ENCODE data around the gene AMBRA1.

AMBRA1 gene

GRCh38 chr11:46499821-46500220, 94.0 kb downstream of the AMBRA1 start:
- DNase-seq: no peak

- DNase-seq: no peak
Measured at GRCh38 chr11:46498968-46499367, 94.9 kb downstream of the AMBRA1 start.

DNA sequence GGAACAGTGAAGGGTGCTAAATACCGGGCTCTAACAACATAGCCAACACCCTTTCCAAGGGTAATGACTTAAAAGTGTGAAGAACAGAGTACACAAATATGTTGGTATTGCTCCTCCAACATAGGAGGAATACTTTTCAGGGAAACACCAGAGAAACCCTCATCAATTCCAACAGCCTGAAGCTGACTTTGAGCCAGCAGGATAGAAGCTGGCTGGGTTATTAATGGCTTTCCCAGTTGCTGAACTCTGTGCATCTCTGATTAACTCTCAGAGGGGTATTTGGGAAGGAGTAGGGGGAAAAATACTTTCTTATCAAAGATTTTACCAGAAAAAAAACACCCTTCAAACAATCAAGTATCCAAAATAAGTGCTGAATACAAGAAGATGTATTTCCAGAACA, 95.6 kb downstream of the AMBRA1 start:
- DNase-seq: no peak

- no peak for DNase-seq
Measured at GRCh38 chr11:46497498-46497897, 96.3 kb downstream of the AMBRA1 start.

- DNase-seq: no peak
Measured at GRCh38 chr11:46493791-46494190, 100.0 kb downstream of the AMBRA1 start.

GRCh38 chr11:46492532-46492931, 101.3 kb downstream of the AMBRA1 start:
- DNase-seq: no peak

DNA sequence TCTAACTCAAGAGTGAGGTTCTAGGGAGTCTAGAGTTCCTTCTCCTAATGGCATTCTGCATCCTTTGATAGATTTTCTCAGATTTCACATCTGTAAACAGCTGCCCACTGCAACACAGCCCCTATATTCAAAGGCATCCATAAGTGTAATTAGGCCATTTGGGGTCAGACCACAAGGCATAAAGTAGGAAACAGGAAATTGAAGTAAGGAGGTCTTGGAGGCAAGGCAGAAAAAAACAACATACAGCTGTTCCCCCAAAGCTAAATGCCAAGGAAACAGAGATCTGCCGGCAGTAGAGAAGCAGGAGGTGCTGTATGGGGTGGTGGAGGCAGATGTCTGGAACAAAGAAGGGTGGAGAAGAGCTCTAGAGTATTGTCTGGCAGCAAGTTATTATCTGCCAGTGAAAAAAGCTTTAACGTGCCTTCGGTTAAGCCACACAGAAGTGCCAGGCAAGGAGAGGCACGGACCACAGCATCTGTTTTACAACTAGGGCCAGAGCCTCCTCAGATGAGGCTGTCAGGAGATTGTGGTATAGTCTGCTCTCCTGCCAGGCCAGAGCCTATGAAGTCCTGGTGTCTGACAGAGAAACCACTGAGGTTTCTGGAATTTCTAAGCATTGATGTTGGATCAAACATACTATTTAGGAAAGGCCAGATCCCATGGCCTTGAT, 102.0 kb downstream of the AMBRA1 start:
- DNase-seq: no peak

GRCh38 chr11:46490666-46491065, 103.2 kb downstream of the AMBRA1 start:
- DNase-seq: no peak

GRCh38 chr11:46489656-46490560, 103.9 kb downstream of the AMBRA1 start:
- DNase-seq: no peak

DNA sequence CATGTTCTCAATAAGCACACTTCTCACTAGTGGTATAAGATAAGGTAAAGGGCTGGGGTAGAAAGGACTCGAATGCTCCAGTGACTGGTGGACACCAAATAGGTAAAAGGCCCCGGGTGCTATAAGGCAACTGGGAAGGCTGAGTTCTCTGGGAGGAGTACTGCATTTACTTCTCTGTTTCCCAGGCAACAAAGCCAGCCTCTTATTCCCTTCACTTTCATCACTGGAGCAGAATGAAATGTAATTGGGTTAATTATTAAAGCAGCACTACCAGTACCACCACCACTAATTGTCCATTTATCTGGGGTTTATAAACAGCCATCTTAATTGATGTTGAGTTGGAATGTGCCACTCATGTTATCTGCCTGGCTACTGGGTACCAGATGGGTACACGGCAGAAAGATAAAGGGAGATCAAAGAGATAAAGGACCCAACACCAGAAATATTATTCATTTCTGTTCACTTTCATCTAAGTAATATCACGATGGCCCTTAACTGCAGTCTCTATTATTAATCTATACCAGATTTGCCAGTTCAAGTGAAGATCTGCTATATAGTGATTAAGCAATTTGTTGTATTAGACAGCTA, 107.9 kb downstream of the AMBRA1 start:
- DNase-seq: no peak

- no peak for DNase-seq
Measured at GRCh38 chr11:46484101-46484500, 109.7 kb downstream of the AMBRA1 start.

GRCh38 chr11:46480909-46481308, 112.9 kb downstream of the AMBRA1 start:
- no peak for DNase-seq

DNA sequence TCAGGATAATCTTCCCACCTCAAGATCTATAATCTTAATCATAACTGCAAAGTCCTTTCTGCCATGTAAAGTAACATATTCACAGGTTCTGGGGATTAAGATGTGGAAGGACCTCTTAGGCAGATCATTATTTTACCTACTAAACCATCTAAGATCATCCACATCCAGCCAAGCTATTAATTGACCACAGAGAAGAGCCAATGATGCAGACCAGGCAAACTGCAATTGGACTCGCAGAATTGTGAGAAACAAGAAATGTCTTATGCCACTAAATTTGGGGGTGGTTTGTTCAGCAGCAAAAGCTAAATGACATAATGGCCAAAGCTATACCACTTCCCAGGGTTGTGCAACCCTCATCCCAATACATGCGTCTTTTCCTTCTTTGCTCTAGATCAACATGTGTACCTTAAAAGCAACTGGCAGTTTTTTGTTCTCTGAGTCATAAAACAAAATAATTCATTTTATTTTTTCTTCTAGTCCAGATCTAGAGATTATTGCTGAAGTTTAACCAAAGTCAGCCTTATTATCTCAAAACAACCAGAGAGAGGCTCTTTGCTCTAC, 113.6 kb downstream of the AMBRA1 start:
- no peak for DNase-seq

DNA sequence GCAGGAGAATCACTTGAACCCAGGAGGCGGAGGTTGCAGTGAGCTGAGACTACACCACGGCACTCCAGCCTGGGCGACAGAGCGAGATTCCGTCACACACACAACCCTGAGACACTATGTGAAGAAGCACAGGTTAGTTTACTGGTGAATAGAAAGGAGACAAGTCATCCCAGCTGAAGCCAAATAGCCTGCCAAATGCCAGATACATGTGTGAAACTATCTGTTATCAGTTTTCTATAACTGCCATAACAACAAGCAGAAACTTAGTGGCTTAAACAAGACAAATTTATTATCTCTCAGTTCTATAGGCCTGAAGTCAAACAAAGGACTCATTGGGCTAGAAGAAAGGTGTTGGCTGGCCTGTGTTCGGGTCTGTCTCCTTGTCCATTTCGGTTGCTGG, 114.2 kb downstream of the AMBRA1 start:
- no peak for DNase-seq

GRCh38 chr11:46478196-46478595, 115.6 kb downstream of the AMBRA1 start:
- no peak for DNase-seq

- DNase-seq: no peak
Measured at GRCh38 chr11:46477136-46477535, 116.7 kb downstream of the AMBRA1 start.

DNA sequence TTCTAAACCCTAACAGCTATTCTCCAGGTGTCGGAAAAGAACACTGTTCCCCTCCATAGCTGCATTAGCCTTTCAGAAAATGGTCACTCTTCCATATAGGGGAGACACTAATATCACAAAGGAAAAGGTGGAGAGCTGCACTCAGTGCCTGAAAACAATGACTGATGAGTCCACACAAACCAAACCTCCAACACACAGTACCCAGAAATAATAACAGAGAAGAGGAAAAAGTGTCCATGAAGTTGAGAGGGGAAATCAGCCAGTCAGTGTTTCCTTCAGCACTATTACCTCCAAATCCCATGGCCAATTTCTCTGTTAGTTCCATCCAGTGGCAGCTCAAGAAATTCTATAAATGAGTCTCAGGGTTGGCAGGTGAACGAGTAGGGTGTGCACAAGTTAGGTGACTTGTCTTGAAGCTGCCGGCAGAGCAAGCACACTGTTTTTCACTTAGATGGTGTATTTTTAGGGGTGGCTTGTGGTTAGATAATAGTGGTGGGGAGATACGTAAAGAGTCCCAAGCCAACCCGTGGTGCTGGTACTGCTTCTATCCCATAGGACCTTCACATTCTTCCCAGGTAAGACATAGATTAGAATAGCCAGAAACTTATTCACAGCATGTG, 117.8 kb downstream of the AMBRA1 start:
- DNase-seq: no peak

GRCh38 chr11:46475051-46475925, 118.5 kb downstream of the AMBRA1 start:
- DNase-seq: no peak

DNA sequence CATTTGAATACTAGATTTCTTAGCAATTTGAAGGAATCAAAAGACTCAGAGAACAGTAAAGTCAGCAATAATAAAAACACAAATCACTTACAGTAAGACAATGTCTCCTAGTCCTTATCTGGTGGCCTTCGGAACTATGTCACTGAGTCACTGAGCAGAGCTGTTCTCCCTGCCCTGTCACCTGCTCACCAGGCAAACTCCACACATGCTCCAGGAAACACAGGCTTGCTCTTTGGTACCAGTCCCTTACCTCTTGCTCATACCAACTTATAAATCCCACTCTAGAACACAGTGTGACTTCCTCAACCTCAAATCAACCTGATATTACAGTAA, 121.2 kb downstream of the AMBRA1 start:
- DNase-seq: no peak

- no peak for DNase-seq
Measured at GRCh38 chr11:46471943-46472661, 121.7 kb downstream of the AMBRA1 start.

DNA sequence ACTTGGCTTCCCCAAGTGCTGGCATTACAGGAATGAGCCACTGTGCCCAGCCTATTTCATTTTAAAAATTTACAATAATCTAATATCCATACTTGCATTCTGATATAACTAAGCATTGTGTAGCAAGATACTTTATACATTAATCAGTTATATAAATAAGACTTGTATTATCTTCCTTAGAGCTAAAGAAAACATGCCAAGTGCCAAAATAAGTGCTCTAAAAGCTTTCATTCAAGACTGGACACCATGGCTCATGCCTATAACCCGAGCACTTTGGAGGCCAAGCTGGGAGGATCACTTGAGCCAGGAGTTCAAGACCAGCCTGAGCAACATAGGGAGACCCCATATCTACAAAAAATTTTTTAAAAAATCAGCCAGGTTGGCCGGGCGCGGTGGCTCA, 123.9 kb downstream of the AMBRA1 start:
- no peak for DNase-seq

GRCh38 chr11:46465683-46466082, 128.1 kb downstream of the AMBRA1 start:
- no peak for DNase-seq

Data from NCI-H187 (cell line).